H1 (cell line): ENCODE data around the gene ZDHHC9. TPM values are rescaled to one million over a fixed set of nuclear protein-coding genes. Genes with fewer than 3 reads are reported as not detected.

Experiments used
- CTCF ChIA-PET: fragments of 300-600 bp; sonication (Branson Sonifier 250); formaldehyde crosslinking; loops from one replicate; lab custom pipeline; 2021; ENCODE audit not compliant: partially characterized antibody; lab: Charles Lee
- POLR2A ChIA-PET: fragments of 300-600 bp; sonication (Branson Sonifier 250); formaldehyde crosslinking; loops from one replicate; lab custom pipeline; 2021; ENCODE audit warnings: inconsistent platforms; ENCODE audit not compliant: partially characterized antibody; lab: Charles Lee
- DNase-seq, 2 experiments: peaks; one replicate each; pipeline versions ENCODE4 v3.0.0 to v3.0.0-alpha.2; 2010 to 2022; ENCODE audit warnings: low spot score in 2 of 2, low read depth in 1 of 2, mixed read lengths in 1 of 2
- FAIRE-seq: peaks from 2 replicates; lab custom pipeline; 2011; peaks lifted over from hg19 to GRCh38; lab: Jason Lieb, UNC
- H2AFZ ChIP-seq: 2 replicates; pipeline ENCODE4 v1.8.1; 2012; ENCODE audit warnings: low read length, inconsistent platforms
- H2AK5ac ChIP-seq: 2 replicates; pipeline ENCODE4 v1.6.1; 2013; ENCODE audit warnings: low read depth, low read length
- H2BK120ac ChIP-seq: replicated peaks from 2 replicates; pipeline ENCODE3; 2013; ENCODE audit warnings: low read depth, low read length, inconsistent platforms
- H2BK12ac ChIP-seq: 2 replicates; pipeline ENCODE4 v1.6.1; 2013; ENCODE audit warnings: low read depth, low read length
- H2BK15ac ChIP-seq: 2 replicates; pipeline ENCODE4 v1.6.1; 2013; ENCODE audit warnings: low read length
- H2BK20ac ChIP-seq: 2 replicates; pipeline ENCODE4 v1.6.1; 2013; ENCODE audit warnings: low read length
- H2BK5ac ChIP-seq: 2 replicates; pipeline ENCODE4 v1.6.1; 2013; ENCODE audit warnings: low read depth, low read length
- H3K14ac ChIP-seq: 2 replicates; pipeline ENCODE4 v1.6.1; 2013; ENCODE audit warnings: inconsistent platforms; ENCODE audit not compliant: insufficient read length
- H3K18ac ChIP-seq: 2 replicates; pipeline ENCODE4 v1.6.1; 2013; ENCODE audit warnings: low read length; ENCODE audit errors: extremely low read depth
- H3K23ac ChIP-seq: 2 replicates; pipeline ENCODE4 v1.6.1; 2013; ENCODE audit warnings: inconsistent platforms; ENCODE audit not compliant: insufficient read length
- H3K23me2 ChIP-seq: 2 replicates; pipeline ENCODE4 v1.6.1; 2013; ENCODE audit warnings: low read depth, low read length
- H3K27ac ChIP-seq: 2 replicates; pipeline ENCODE4 v1.6.1; 2011; ENCODE audit warnings: low read depth, low read length, inconsistent platforms
- H3K27me3 ChIP-seq, 4 experiments: replicated peaks in 1 of 4; 1 replicate in 1 of 4; 2 replicates in 3 of 4; pipeline versions ENCODE4 v1.6.1 to v1.8.1; 2011 to 2013; ENCODE audit warnings: low read length in 3 of 4, mild to moderate bottlenecking in 3 of 4, inconsistent platforms in 2 of 4, mixed read lengths in 2 of 4, moderate library complexity in 1 of 4; ENCODE audit not compliant: control insufficient read depth in 3 of 4, insufficient read depth in 3 of 4; ENCODE audit errors: extremely low read depth in 1 of 4
- H3K36me3 ChIP-seq, 4 experiments: 2 replicates each; pipeline versions ENCODE4 v1.6.1 to v1.8.1; 2011 to 2013; ENCODE audit warnings: mild to moderate bottlenecking in 4 of 4, low read length in 3 of 4, moderate library complexity in 2 of 4, control low read depth in 1 of 4, inconsistent platforms in 1 of 4; ENCODE audit not compliant: insufficient read depth in 4 of 4, control insufficient read depth in 2 of 4
- H3K4ac ChIP-seq: replicated peaks from 2 replicates; pipeline ENCODE3; 2013; ENCODE audit warnings: low read length, low read depth, mixed read lengths, inconsistent platforms; ENCODE audit not compliant: insufficient read length
- H3K4me1 ChIP-seq, 4 experiments: replicated peaks in 1 of 4; 1 replicate in 1 of 4; 2 replicates in 3 of 4; pipeline versions ENCODE4 v1.6.1 to v1.8.1; 2011 to 2013; ENCODE audit warnings: low read length in 3 of 4, inconsistent platforms in 2 of 4, mixed read lengths in 1 of 4; ENCODE audit not compliant: insufficient read depth in 4 of 4, control insufficient read depth in 3 of 4
- H3K4me2 ChIP-seq, 2 experiments: 2 replicates each; pipeline versions ENCODE4 v1.6.1 to v1.8.1; 2011 to 2013; ENCODE audit warnings: low read depth in 2 of 2, low read length in 2 of 2, control low read depth in 1 of 2, inconsistent platforms in 1 of 2, mild to moderate bottlenecking in 1 of 2; ENCODE audit not compliant: insufficient read depth in 1 of 2
- H3K4me3 ChIP-seq, 4 experiments: fragments of 200-600, 300-600 bp in 1 of 4; sonication (generic), shearing (Covaris generic), sonication (Bioruptor Twin) in 1 of 4; 2 replicates each; pipeline versions ENCODE4 v1.5.1 to v1.8.1; 2011 to 2016; ENCODE audit warnings: low read length in 4 of 4, low read depth in 3 of 4, control low read depth in 2 of 4, inconsistent platforms in 2 of 4, mild to moderate bottlenecking in 2 of 4, mixed read lengths in 1 of 4, moderate library complexity in 1 of 4; ENCODE audit not compliant: insufficient read depth in 2 of 4; ENCODE audit errors: extremely low read depth in 1 of 4
- H3K56ac ChIP-seq: replicated peaks from 2 replicates; pipeline ENCODE3; 2013; ENCODE audit warnings: low read depth, mild to moderate bottlenecking, mixed read lengths, low read length, inconsistent platforms; ENCODE audit not compliant: insufficient read length
- H3K79me1 ChIP-seq: 2 replicates; pipeline ENCODE4 v1.6.1; 2013; ENCODE audit warnings: low read depth, low read length, control low read depth
- H3K79me2 ChIP-seq, 2 experiments: 2 replicates each; pipeline versions ENCODE4 v1.6.1 to v1.8.1; 2012 to 2013; ENCODE audit warnings: low read length in 2 of 2, mild to moderate bottlenecking in 2 of 2, inconsistent platforms in 1 of 2; ENCODE audit not compliant: insufficient read depth in 2 of 2, control insufficient read depth in 1 of 2
- H3K9ac ChIP-seq, 4 experiments: replicated peaks in 1 of 4; 1 replicate in 1 of 4; 2 replicates in 3 of 4; pipeline versions ENCODE4 v1.6.1 to v1.8.1; 2011 to 2013; ENCODE audit warnings: low read depth in 3 of 4, low read length in 3 of 4, control low read depth in 2 of 4, mild to moderate bottlenecking in 2 of 4, moderate library complexity in 2 of 4, inconsistent platforms in 1 of 4; ENCODE audit errors: extremely low read depth in 1 of 4
- H3K9me3 ChIP-seq, 2 experiments: 2 replicates each; pipeline versions ENCODE4 v1.6.1 to v1.8.1; 2012 to 2013; ENCODE audit warnings: mild to moderate bottlenecking in 2 of 2, moderate library complexity in 2 of 2, control low read depth in 1 of 2, inconsistent platforms in 1 of 2, low read depth in 1 of 2, low read length in 1 of 2, mixed read lengths in 1 of 2; ENCODE audit not compliant: insufficient read depth in 2 of 2
- H4K20me1 ChIP-seq, 2 experiments: replicated peaks in 1 of 2; 2 replicates each; pipeline versions ENCODE3 to v1.8.1; 2011 to 2013; ENCODE audit warnings: inconsistent platforms in 2 of 2, low read length in 2 of 2, mild to moderate bottlenecking in 1 of 2; ENCODE audit not compliant: insufficient read depth in 2 of 2, control insufficient read depth in 1 of 2
- H4K5ac ChIP-seq: 2 replicates; pipeline ENCODE4 v1.6.1; 2013; ENCODE audit warnings: low read length, low read depth, mixed read lengths, inconsistent platforms; ENCODE audit not compliant: insufficient read length
- H4K8ac ChIP-seq: 2 replicates; pipeline ENCODE4 v1.8.0; 2013; ENCODE audit warnings: mild to moderate bottlenecking, moderate library complexity, low read length, inconsistent platforms; ENCODE audit not compliant: insufficient read depth; ENCODE audit errors: extremely low read depth
- H4K91ac ChIP-seq: replicated peaks from 2 replicates; pipeline ENCODE3; 2013; ENCODE audit warnings: low read length, mixed read lengths, inconsistent platforms; ENCODE audit not compliant: insufficient read length
- EZH2 ChIP-seq: fragments of 200-600 bp; sonication (generic); IDR thresholded peaks from 2 replicates; pipeline ENCODE4 v1.7.1; 2012; ENCODE audit warnings: low read depth, mild to moderate bottlenecking, moderate library complexity, low read length, inconsistent platforms; ENCODE audit not compliant: severe bottlenecking
- JUN ChIP-seq: IDR thresholded peaks from 2 replicates; pipeline ENCODE4 v1.6.1; 2011; ENCODE audit warnings: low read depth, mild to moderate bottlenecking, improper control_type of control experiment, low read length
- RBBP5 ChIP-seq: IDR thresholded peaks from 2 replicates; pipeline ENCODE4 v1.7.1; 2012; ENCODE audit warnings: low read depth, mild to moderate bottlenecking, inconsistent platforms, low read length, moderate library complexity, borderline replicate concordance
- RFX5 ChIP-seq: IDR thresholded peaks from 2 replicates; pipeline ENCODE4 v1.6.1; 2011; ENCODE audit warnings: low read depth, low read length, improper control_type of control experiment, borderline replicate concordance
- TBP ChIP-seq: IDR thresholded peaks from 2 replicates; pipeline ENCODE4 v1.6.1; 2011; ENCODE audit warnings: low read depth, low read length, improper control_type of control experiment
- WGBS, 2 experiments: shearing (Covaris generic) in 1 of 2; methylation state at CpG; one replicate each; pipeline versions ENCODE4 v1.1.6 to v1.1.7; 2013 to 2015; ENCODE audit warnings: low lambda C conversion rate in 2 of 2, mixed read lengths in 2 of 2, inconsistent platforms in 1 of 2, low coverage in 1 of 2, missing lambda C conversion rate in 1 of 2; ENCODE audit not compliant: insufficient replicate concordance in 2 of 2, insufficient coverage in 1 of 2, insufficient read length in 1 of 2; ENCODE audit errors: extremely low coverage in 1 of 2, missing lambda C conversion rate in 1 of 2; 5-methylcytosine and 5-hydroxymethylcytosine counted together
- polyA plus RNA-seq, 7 experiments: library from polyadenylated mRNA; depleted of rRNA in 3 of 7; stranded (reverse) in 5 of 7; unstranded in 2 of 7; fragments of >200 nt in 5 of 7; fragments of 200-250 nt in 2 of 7; gene quantifications; 1 replicate in 5 of 7; 2 replicates in 1 of 7; 4 replicates in 1 of 7; pipeline versions ENCODE4 v1.2.1 to v1.2.3, GENCODE V29; 2011 to 2013; ENCODE audit warnings: missing spikeins in 2 of 7, mixed read lengths in 2 of 7
- total RNA-seq: library from RNA; stranded (reverse); fragmentation: NEBNext Ultra II Directional; extraction: Animal tissue kit (Norgen Biotek cat#: 25700); gene quantifications from 2 replicates; pipeline ENCODE4 v1.2.1, GENCODE V29; 2021
- TF ChIP-seq, protein P1 (sequence below): IDR thresholded peaks from 2 replicates; pipeline ENCODE4 v1.6.1; 2011; ENCODE audit warnings: low read depth, mild to moderate bottlenecking, low read length; ENCODE audit not compliant: insufficient read depth

The ZDHHC9 gene
- total and polyA plus RNA-seq, 2 of the 8 experiments (the other 6 are each of a cell fraction or from before 2014, with no cell fraction given), result 18.1 to 28.3 TPM

GRCh38 chrX:129802863-129803262 lies 40.8 kb downstream of the ZDHHC9 start:
- no peak for TF ChIP-seq TBP
- TF ChIP-seq JUN, result no peak
- TF ChIP-seq EZH2, result no peak
- TF ChIP-seq RBBP5, result no peak
- TF ChIP-seq RFX5, result no peak
- TF ChIP-seq, protein P1, sequence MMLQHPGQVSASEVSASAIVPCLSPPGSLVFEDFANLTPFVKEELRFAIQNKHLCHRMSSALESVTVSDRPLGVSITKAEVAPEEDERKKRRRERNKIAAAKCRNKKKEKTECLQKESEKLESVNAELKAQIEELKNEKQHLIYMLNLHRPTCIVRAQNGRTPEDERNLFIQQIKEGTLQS, result no peak
- no peaks in the 10 kb centered on the region for H3K79me2 ChIP-seq
- no peaks in the 10 kb centered on the region for H3K9me3 ChIP-seq
- no peak overlapping the region for H3K14ac ChIP-seq
- peaks cover 0 to 7% (median 4%) of the 10 kb centered on the region in 4 experiments; a peak in 3 of 8 replicates for H3K36me3 ChIP-seq
- H2BK20ac ChIP-seq, result no peak overlapping the region
- ChIA-PET CTCF (interaction anchor here (1.0 kb wide), 1 partner anchor 14 kb away, joined by 3 read pairs; no protein-coding TSS in a partner anchor), POLR2A (no interaction called here)
- H3K4ac ChIP-seq, result no peak overlapping the region
- H3K79me1 ChIP-seq, result no peaks in the 10 kb centered on the region
- H4K5ac ChIP-seq, result no peak overlapping the region
- no peak overlapping the region for H3K27ac ChIP-seq
- H4K91ac ChIP-seq, result no peak overlapping the region
- no peak overlapping the region for H4K8ac ChIP-seq
- no peak overlapping the region for H3K9ac ChIP-seq
- FAIRE-seq (no peak), DNase-seq (no peak)
- no peaks in the 10 kb centered on the region for H3K23me2 ChIP-seq
- H2AK5ac ChIP-seq, result no peak overlapping the region
- H3K4me2 ChIP-seq, result no peak overlapping the region
- H3K23ac ChIP-seq, result no peak overlapping the region
- no peak overlapping the region for H3K56ac ChIP-seq
- 86% methylated on average over 1 of the region's 1 CpG; no CpG with 5 or more reads in 1 of the 2 experiments for WGBS, 2 experiments
- no peaks in the 10 kb centered on the region for H3K27me3 ChIP-seq
- H3K18ac ChIP-seq, result no peak overlapping the region
- H4K20me1 ChIP-seq, result no peaks in the 10 kb centered on the region
- H2BK12ac ChIP-seq, result no peak overlapping the region
- no peak overlapping the region for H2BK15ac ChIP-seq
- no peak overlapping the region for H2AFZ ChIP-seq
- H2BK5ac ChIP-seq, result no peak overlapping the region
- no peak overlapping the region for H3K4me3 ChIP-seq
- no peaks in the 10 kb centered on the region for H3K4me1 ChIP-seq
- no peak overlapping the region for H2BK120ac ChIP-seq
